ENCODE data around the gene ACER1. TPM values are rescaled to one million over a fixed set of nuclear protein-coding genes. Genes with fewer than 3 reads are reported as not detected.
A peak's percentile ranks its signal among the peaks of the same experiment; 100 is the strongest.
"Not testable (repeated sequence)": the region's sequence is repeated elsewhere in the genome, so short reads cannot be mapped to it uniquely, and the experiment has no call there.

Gene ACER1
- total and polyA plus RNA-seq, 2 experiments from 2014 or later = not detected

GRCh38 chr19:6362027-6362350 lies 28.6 kb upstream of the ACER1 start:
- DNase-seq (ENCODE audit: low read depth in 1 of 2, low spot score in 1 of 2) = peak in 1 of 2 donors; percentile 18
- Histone ChIP-seq H3K27ac (no peak overlapping the region), H3K9me3 (ENCODE audit: low read depth) (no peaks in the 10 kb centered on the region)

GRCh38 chr19:6360857-6361216 lies 27.4 kb upstream of the ACER1 start:
- H3K27ac ChIP-seq; H3K27me3 ChIP-seq; H3K36me3 ChIP-seq; H3K4me1 ChIP-seq (ENCODE audit: low read depth); DNase-seq (ENCODE audit: low read depth in 1 of 2, low spot score in 1 of 2); H3K9me3 ChIP-seq (ENCODE audit: low read depth): not testable (repeated sequence)
- peak overlapping the region; percentile 79 for H3K4me3 ChIP-seq

More at GRCh38 chr19:6362027-6362350, 28.6 kb upstream of the ACER1 start:
- no peaks in the 10 kb centered on the region for H3K4me1 ChIP-seq (ENCODE audit: low read depth)
- TF ChIP-seq CTCF (IDR thresholded peaks at IDR 0.05; ENCODE audit: low read depth, low read length) = no peak
- H3K4me3 ChIP-seq = peak overlapping the region; percentile 79
- no peaks in the 10 kb centered on the region for H3K27me3 ChIP-seq
- peaks cover 20% of the 10 kb centered on the region for H3K36me3 ChIP-seq

GRCh38 chr19:6360445-6360844 lies 27.0 kb upstream of the ACER1 start:
- H3K4me1 ChIP-seq (ENCODE audit: low read depth); H3K27ac ChIP-seq; H3K36me3 ChIP-seq; H3K27me3 ChIP-seq; DNase-seq (ENCODE audit: low read depth in 1 of 2, low spot score in 1 of 2); H3K9me3 ChIP-seq (ENCODE audit: low read depth); H3K4me3 ChIP-seq: not testable (repeated sequence)

- Histone ChIP-seq H3K4me3 (no peak overlapping the region), H3K36me3 (peaks cover 4% of the 10 kb centered on the region), H3K9me3 (ENCODE audit: low read depth) (no peaks in the 10 kb centered on the region), H3K27me3 (no peaks in the 10 kb centered on the region), H3K27ac (no peak overlapping the region), H3K4me1 (ENCODE audit: low read depth) (no peaks in the 10 kb centered on the region)
- DNase-seq (ENCODE audit: low read depth in 1 of 2, low spot score in 1 of 2) = no peak
- TF ChIP-seq CTCF (IDR thresholded peaks at IDR 0.05; ENCODE audit: low read depth, low read length) = no peak
These were observed 26.3 kb upstream of the ACER1 start for GRCh38 chr19:6359568-6360341.

GRCh38 chr19:6358003-6358402 lies 24.6 kb upstream of the ACER1 start:
- Histone ChIP-seq H3K4me1 (ENCODE audit: low read depth) (no peaks in the 10 kb centered on the region), H3K4me3 (no peak overlapping the region), H3K27me3 (no peaks in the 10 kb centered on the region), H3K9me3 (ENCODE audit: low read depth) (no peaks in the 10 kb centered on the region), H3K36me3 (no peaks in the 10 kb centered on the region), H3K27ac (no peak overlapping the region)
- no peak for TF ChIP-seq CTCF (IDR thresholded peaks at IDR 0.05; ENCODE audit: low read depth, low read length)
- no peak for DNase-seq (ENCODE audit: low read depth in 1 of 2, low spot score in 1 of 2)

GRCh38 chr19:6357174-6357573 lies 23.8 kb upstream of the ACER1 start:
- Histone ChIP-seq H3K27me3 (no peaks in the 10 kb centered on the region), H3K9me3 (ENCODE audit: low read depth) (no peaks in the 10 kb centered on the region), H3K4me1 (ENCODE audit: low read depth) (no peaks in the 10 kb centered on the region), H3K36me3 (no peaks in the 10 kb centered on the region), H3K27ac (no peak overlapping the region), H3K4me3 (no peak overlapping the region)
- no peak for DNase-seq (ENCODE audit: low read depth in 1 of 2, low spot score in 1 of 2)
- no peak for TF ChIP-seq CTCF (IDR thresholded peaks at IDR 0.05; ENCODE audit: low read depth, low read length)

GRCh38 chr19:6355321-6356040 lies 22.1 kb upstream of the ACER1 start:
- H3K27me3 ChIP-seq; H3K4me1 ChIP-seq (ENCODE audit: low read depth); H3K4me3 ChIP-seq; H3K27ac ChIP-seq; H3K9me3 ChIP-seq (ENCODE audit: low read depth); DNase-seq (ENCODE audit: low read depth in 1 of 2, low spot score in 1 of 2); H3K36me3 ChIP-seq: not testable (repeated sequence)

Data from cardiac muscle cell (in vitro differentiated cells and primary cell).